ENCODE measurements around the gene HELZ.

The HELZ gene

DNA sequence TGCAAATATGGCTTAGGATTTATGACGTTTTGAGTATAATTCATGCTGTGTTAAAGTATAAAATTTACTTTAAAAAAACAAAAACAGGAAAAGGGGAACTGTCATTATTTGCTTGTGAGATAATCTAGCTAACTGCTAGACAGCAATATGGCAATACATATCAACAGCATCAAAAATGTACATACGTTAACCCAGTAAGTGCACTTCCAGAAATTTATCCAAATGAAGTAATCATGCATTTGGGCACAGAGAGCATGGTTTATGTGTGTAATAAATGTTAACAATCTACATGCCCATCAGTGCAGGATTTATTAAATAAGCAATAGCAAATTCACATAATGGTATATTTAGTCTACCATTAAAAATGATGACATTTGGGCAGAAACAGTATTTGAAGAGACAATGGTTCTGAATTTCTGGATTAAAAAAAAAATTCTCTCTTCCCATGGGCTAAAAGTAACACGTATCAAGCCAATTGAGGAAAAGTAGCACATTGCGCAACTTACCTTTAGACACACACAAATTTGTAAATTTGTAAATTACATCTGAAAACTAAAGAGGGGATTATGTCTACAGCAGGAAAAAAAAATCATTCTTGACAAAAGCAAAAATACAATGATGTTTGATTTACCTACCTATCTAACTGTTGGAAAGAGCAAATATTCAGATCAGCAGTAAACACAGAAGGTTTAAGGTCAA lies 120.4 kb downstream of the HELZ start:
- no peaks in the 10 kb centered on the region for H3K9me3 ChIP-seq (ENCODE audit: control insufficient read depth, low read length)
- H3K4me2 ChIP-seq (ENCODE audit: low read length, poor library complexity, severe bottlenecking) = no peak overlapping the region
- DNase-seq = no peak
- H3K79me1 ChIP-seq (replicated peaks; ENCODE audit: low read length, poor library complexity, severe bottlenecking) = peaks cover 16% of the 10 kb centered on the region
- peaks cover 13 to 63% of the 10 kb centered on the region in 2 experiments for H3K36me3 ChIP-seq (ENCODE audit: control insufficient read depth in 1 of 2, insufficient read depth in 2 of 2, low read depth in 1 of 2, low read length in 2 of 2)
- H3K9ac ChIP-seq (ENCODE audit: low read length) = no peak overlapping the region
- peaks cover 2% of the 10 kb centered on the region for H3K4me1 ChIP-seq (ENCODE audit: control insufficient read depth, insufficient read depth, low read depth, low read length)
- H2AK5ac ChIP-seq (ENCODE audit: low read length, severe bottlenecking) = no peak overlapping the region
- no peak overlapping the region for H2AFZ ChIP-seq (ENCODE audit: low read depth, low read length)
- no peak overlapping the region for H2BK5ac ChIP-seq (ENCODE audit: low read depth, low read length, poor library complexity, severe bottlenecking)
- no peak overlapping the region for H4K8ac ChIP-seq (ENCODE audit: low read length)
- no peak overlapping the region for H3K18ac ChIP-seq (ENCODE audit: low read depth in 1 of 2, low read length in 2 of 2)
- no peaks in the 10 kb centered on the region for H3K27me3 ChIP-seq (ENCODE audit: control insufficient read depth in 1 of 2, insufficient read depth in 1 of 2, low read length in 2 of 2)
- H2BK12ac ChIP-seq (ENCODE audit: low read length in 2 of 2) = no peak overlapping the region
- H3K4me3 ChIP-seq (ENCODE audit: insufficient read depth in 1 of 2, low read depth in 1 of 2, low read length in 2 of 2) = no peak overlapping the region
- no peak overlapping the region for H3K14ac ChIP-seq (ENCODE audit: low read length in 2 of 2)
- 100% methylated on average over 1 of the region's 4 CpGs for WGBS
- H3K23ac ChIP-seq (ENCODE audit: low read length in 2 of 2) = no peak overlapping the region
- no peak overlapping the region for H2BK15ac ChIP-seq (ENCODE audit: low read depth, poor library complexity, severe bottlenecking)
- H4K91ac ChIP-seq (ENCODE audit: low read length) = no peak overlapping the region
- no peak overlapping the region for H3K27ac ChIP-seq (ENCODE audit: low read length, poor library complexity, severe bottlenecking)
- H3K4ac ChIP-seq (ENCODE audit: low read depth in 1 of 2, low read length in 2 of 2) = no peak overlapping the region
- H2BK120ac ChIP-seq (ENCODE audit: low read depth, low read length) = no peak overlapping the region

GRCh38 chr17:67123699-67124098 lies 121.3 kb downstream of the HELZ start:
- no peak overlapping the region for H3K9ac ChIP-seq (ENCODE audit: low read length)
- H3K4me1 ChIP-seq (ENCODE audit: control insufficient read depth, insufficient read depth, low read depth, low read length) = peaks cover 2% of the 10 kb centered on the region
- no peak overlapping the region for H2AK5ac ChIP-seq (ENCODE audit: low read length, severe bottlenecking)
- no peak overlapping the region for H4K8ac ChIP-seq (ENCODE audit: low read length)
- no peak overlapping the region for H2BK12ac ChIP-seq (ENCODE audit: low read length in 2 of 2)
- H3K27ac ChIP-seq (ENCODE audit: low read length, poor library complexity, severe bottlenecking) = no peak overlapping the region
- no peak overlapping the region for H2AFZ ChIP-seq (ENCODE audit: low read depth, low read length)
- H2BK15ac ChIP-seq (ENCODE audit: low read depth, poor library complexity, severe bottlenecking) = no peak overlapping the region
- H3K9me3 ChIP-seq (ENCODE audit: control insufficient read depth, low read length) = no peaks in the 10 kb centered on the region
- H3K23ac ChIP-seq (ENCODE audit: low read length in 2 of 2) = no peak overlapping the region
- peaks cover 13 to 66% of the 10 kb centered on the region in 2 experiments for H3K36me3 ChIP-seq (ENCODE audit: control insufficient read depth in 1 of 2, insufficient read depth in 2 of 2, low read depth in 1 of 2, low read length in 2 of 2)
- H4K91ac ChIP-seq (ENCODE audit: low read length) = no peak overlapping the region
- H2BK5ac ChIP-seq (ENCODE audit: low read depth, low read length, poor library complexity, severe bottlenecking) = no peak overlapping the region
- H3K4me2 ChIP-seq (ENCODE audit: low read length, poor library complexity, severe bottlenecking) = no peak overlapping the region
- no peak overlapping the region for H3K4ac ChIP-seq (ENCODE audit: low read depth in 1 of 2, low read length in 2 of 2)
- H2BK120ac ChIP-seq (ENCODE audit: low read depth, low read length) = no peak overlapping the region
- H3K18ac ChIP-seq (ENCODE audit: low read depth in 1 of 2, low read length in 2 of 2) = no peak overlapping the region
- H3K79me1 ChIP-seq (replicated peaks; ENCODE audit: low read length, poor library complexity, severe bottlenecking) = peaks cover 16% of the 10 kb centered on the region
- no peaks in the 10 kb centered on the region for H3K27me3 ChIP-seq (ENCODE audit: control insufficient read depth in 1 of 2, insufficient read depth in 1 of 2, low read length in 2 of 2)
- H3K14ac ChIP-seq (ENCODE audit: low read length in 2 of 2) = no peak overlapping the region
- no peak overlapping the region for H3K4me3 ChIP-seq (ENCODE audit: insufficient read depth in 1 of 2, low read depth in 1 of 2, low read length in 2 of 2)
- no peak for DNase-seq

DNA sequence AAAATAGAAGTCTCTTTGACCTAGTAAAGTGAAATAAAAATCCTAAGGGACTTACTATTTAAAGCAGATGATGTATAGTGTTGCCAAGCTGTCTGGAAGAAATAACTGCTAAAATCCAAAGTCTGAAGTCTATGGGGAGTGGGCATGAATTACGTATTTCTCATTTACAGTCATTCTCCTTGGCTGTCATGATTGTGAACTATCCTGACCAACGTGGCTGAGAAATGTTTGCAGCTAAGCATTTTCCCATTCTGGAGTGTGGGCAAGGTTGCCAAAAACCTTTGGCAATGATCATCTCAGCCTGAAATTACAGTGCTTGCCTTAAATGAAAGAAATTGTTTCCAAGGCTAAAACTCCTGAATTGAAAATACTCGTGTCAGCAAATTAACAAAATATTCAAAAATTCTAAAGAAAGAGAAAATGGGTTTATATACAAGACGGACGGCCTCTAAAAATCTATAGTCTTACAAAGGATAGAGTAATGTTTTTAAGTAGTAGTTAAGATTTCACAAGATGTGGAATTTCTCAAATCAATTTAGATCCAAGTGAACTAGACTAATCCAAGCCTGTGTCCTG lies 123.6 kb downstream of the HELZ start:
- WGBS = 92% methylated on average over 2 of the region's 5 CpGs
- no peak overlapping the region for H3K14ac ChIP-seq (ENCODE audit: low read length in 2 of 2)
- H2BK120ac ChIP-seq (ENCODE audit: low read depth, low read length) = no peak overlapping the region
- H2BK12ac ChIP-seq (ENCODE audit: low read length in 2 of 2) = no peak overlapping the region
- no peak overlapping the region for H3K4ac ChIP-seq (ENCODE audit: low read depth in 1 of 2, low read length in 2 of 2)
- peaks cover 11% of the 10 kb centered on the region for H3K79me1 ChIP-seq (replicated peaks; ENCODE audit: low read length, poor library complexity, severe bottlenecking)
- H3K18ac ChIP-seq (ENCODE audit: low read depth in 1 of 2, low read length in 2 of 2) = no peak overlapping the region
- H2BK15ac ChIP-seq (ENCODE audit: low read depth, poor library complexity, severe bottlenecking) = no peak overlapping the region
- no peak overlapping the region for H4K91ac ChIP-seq (ENCODE audit: low read length)
- H3K4me3 ChIP-seq (ENCODE audit: insufficient read depth in 1 of 2, low read depth in 1 of 2, low read length in 2 of 2) = no peak overlapping the region
- DNase-seq = no peak
- H3K23ac ChIP-seq (ENCODE audit: low read length in 2 of 2) = no peak overlapping the region
- peaks cover 10 to 67% of the 10 kb centered on the region in 2 experiments for H3K36me3 ChIP-seq (ENCODE audit: control insufficient read depth in 1 of 2, insufficient read depth in 2 of 2, low read depth in 1 of 2, low read length in 2 of 2)
- H2BK5ac ChIP-seq (ENCODE audit: low read depth, low read length, poor library complexity, severe bottlenecking) = no peak overlapping the region
- H3K9ac ChIP-seq (ENCODE audit: low read length) = peak overlapping the region; percentile 37
- no peaks in the 10 kb centered on the region for H3K27me3 ChIP-seq (ENCODE audit: control insufficient read depth in 1 of 2, insufficient read depth in 1 of 2, low read length in 2 of 2)
- no peak overlapping the region for H4K8ac ChIP-seq (ENCODE audit: low read length)
- H3K9me3 ChIP-seq (ENCODE audit: control insufficient read depth, low read length) = peaks cover 4% of the 10 kb centered on the region
- H3K4me1 ChIP-seq (ENCODE audit: control insufficient read depth, insufficient read depth, low read depth, low read length) = no peaks in the 10 kb centered on the region
- no peak overlapping the region for H2AK5ac ChIP-seq (ENCODE audit: low read length, severe bottlenecking)
- H3K4me2 ChIP-seq (ENCODE audit: low read length, poor library complexity, severe bottlenecking) = no peak overlapping the region
- H2AFZ ChIP-seq (ENCODE audit: low read depth, low read length) = no peak overlapping the region
- no peak overlapping the region for H3K27ac ChIP-seq (ENCODE audit: low read length, poor library complexity, severe bottlenecking)

DNA sequence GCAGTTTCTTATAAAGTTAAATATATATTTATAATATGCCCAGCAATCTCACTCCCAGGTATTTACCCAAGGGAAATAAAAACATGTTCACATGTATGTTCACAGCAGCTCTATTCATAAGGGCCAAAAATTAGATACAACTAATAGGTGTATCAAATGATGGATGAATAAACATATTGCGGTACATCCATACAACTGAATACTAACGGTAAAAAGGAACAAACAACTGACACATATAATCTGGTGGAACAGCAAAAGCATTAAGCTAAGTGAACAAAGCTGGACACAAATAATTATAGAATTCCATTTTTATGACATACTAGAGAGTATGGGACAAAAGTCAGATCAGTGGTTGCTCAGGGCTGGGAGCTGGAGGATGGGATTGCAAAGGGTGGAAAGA lies 125.9 kb downstream of the HELZ start:
- no peak overlapping the region for H4K8ac ChIP-seq (ENCODE audit: low read length)
- no peak overlapping the region for H3K18ac ChIP-seq (ENCODE audit: low read depth in 1 of 2, low read length in 2 of 2)
- no peaks in the 10 kb centered on the region for H3K4me1 ChIP-seq (ENCODE audit: control insufficient read depth, insufficient read depth, low read depth, low read length)
- no peak overlapping the region for H3K4me3 ChIP-seq (ENCODE audit: insufficient read depth in 1 of 2, low read depth in 1 of 2, low read length in 2 of 2)
- H3K9me3 ChIP-seq (ENCODE audit: control insufficient read depth, low read length) = peaks cover 8% of the 10 kb centered on the region
- no peak overlapping the region for H2BK5ac ChIP-seq (ENCODE audit: low read depth, low read length, poor library complexity, severe bottlenecking)
- no peak overlapping the region for H2AFZ ChIP-seq (ENCODE audit: low read depth, low read length)
- peaks cover 9 to 68% of the 10 kb centered on the region in 2 experiments for H3K36me3 ChIP-seq (ENCODE audit: control insufficient read depth in 1 of 2, insufficient read depth in 2 of 2, low read depth in 1 of 2, low read length in 2 of 2)
- H3K4me2 ChIP-seq (ENCODE audit: low read length, poor library complexity, severe bottlenecking) = no peak overlapping the region
- H3K4ac ChIP-seq (ENCODE audit: low read depth in 1 of 2, low read length in 2 of 2) = no peak overlapping the region
- H2BK15ac ChIP-seq (ENCODE audit: low read depth, poor library complexity, severe bottlenecking) = no peak overlapping the region
- no peak overlapping the region for H2AK5ac ChIP-seq (ENCODE audit: low read length, severe bottlenecking)
- WGBS = no CpG with 5 or more reads among the region's 2 CpGs
- H3K14ac ChIP-seq (ENCODE audit: low read length in 2 of 2) = no peak overlapping the region
- no peak overlapping the region for H4K91ac ChIP-seq (ENCODE audit: low read length)
- no peak overlapping the region for H2BK120ac ChIP-seq (ENCODE audit: low read depth, low read length)
- H3K27ac ChIP-seq (ENCODE audit: low read length, poor library complexity, severe bottlenecking) = no peak overlapping the region
- H3K23ac ChIP-seq (ENCODE audit: low read length in 2 of 2) = no peak overlapping the region
- no peak for DNase-seq
- no peak overlapping the region for H3K9ac ChIP-seq (ENCODE audit: low read length)
- no peaks in the 10 kb centered on the region for H3K27me3 ChIP-seq (ENCODE audit: control insufficient read depth in 1 of 2, insufficient read depth in 1 of 2, low read length in 2 of 2)
- peaks cover 5% of the 10 kb centered on the region for H3K79me1 ChIP-seq (replicated peaks; ENCODE audit: low read length, poor library complexity, severe bottlenecking)
- H2BK12ac ChIP-seq (ENCODE audit: low read length in 2 of 2) = no peak overlapping the region

Measured in mesenchymal stem cell (in vitro differentiated cells and primary cell).